Middle frontal gyrus (tissue), 1 donor: ENCODE results near the gene BAIAP3.
"Not testable (repeated sequence)": the region's sequence is repeated elsewhere in the genome, so short reads cannot be mapped to it uniquely, and the experiment has no call there.

Experiments
- DNase-seq: peaks from one replicate; pipeline ENCODE4 v3.0.0-alpha.2; 2015; ENCODE audit warnings: low spot score; ENCODE audit errors: extremely low spot score

BAIAP3 gene

DNA sequence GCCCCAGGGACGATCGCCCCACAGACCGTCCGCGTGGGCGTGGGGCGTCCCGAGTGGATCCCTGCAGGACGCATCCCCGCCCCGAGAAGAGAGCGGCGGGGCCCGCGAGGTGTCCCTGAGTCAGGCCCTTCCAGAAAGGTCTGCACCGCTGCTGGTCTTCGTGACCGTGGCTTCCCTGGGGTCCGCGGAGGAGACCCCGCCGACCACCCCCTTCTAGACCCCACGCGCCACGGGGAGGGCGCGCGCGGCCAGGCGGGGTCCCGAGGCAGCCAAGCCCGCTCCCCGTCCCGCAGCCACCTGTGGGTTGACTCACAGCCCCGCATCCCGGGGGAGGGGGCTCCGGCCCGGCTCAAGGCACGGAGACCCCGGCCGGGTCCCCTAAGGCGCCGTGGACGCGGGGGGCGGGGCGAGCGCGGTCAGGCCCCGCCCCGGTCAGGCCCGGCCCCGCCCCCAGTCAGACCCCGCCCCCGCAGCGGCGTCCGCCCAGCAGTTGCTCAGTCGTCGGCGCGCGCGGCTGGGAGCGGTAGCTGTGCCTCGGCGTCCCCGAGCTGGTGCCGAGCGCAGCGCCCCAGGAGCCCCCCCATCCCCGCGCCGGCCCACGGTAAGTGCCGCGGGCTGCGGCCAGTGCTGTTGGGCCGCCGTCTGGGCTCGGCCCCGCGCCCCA lies at the start of gene BAIAP3:
Gene BAIAP3, plus strand, starts transcription at position 497 of the 664 bp plus-strand sequence. CDS start 4,905 bp downstream, outside the sequence.
- DNase-seq: no peak

GRCh38 chr16:1283996-1284616 lies 49.3 kb upstream of the BAIAP3 start:
- no peak for DNase-seq

DNA sequence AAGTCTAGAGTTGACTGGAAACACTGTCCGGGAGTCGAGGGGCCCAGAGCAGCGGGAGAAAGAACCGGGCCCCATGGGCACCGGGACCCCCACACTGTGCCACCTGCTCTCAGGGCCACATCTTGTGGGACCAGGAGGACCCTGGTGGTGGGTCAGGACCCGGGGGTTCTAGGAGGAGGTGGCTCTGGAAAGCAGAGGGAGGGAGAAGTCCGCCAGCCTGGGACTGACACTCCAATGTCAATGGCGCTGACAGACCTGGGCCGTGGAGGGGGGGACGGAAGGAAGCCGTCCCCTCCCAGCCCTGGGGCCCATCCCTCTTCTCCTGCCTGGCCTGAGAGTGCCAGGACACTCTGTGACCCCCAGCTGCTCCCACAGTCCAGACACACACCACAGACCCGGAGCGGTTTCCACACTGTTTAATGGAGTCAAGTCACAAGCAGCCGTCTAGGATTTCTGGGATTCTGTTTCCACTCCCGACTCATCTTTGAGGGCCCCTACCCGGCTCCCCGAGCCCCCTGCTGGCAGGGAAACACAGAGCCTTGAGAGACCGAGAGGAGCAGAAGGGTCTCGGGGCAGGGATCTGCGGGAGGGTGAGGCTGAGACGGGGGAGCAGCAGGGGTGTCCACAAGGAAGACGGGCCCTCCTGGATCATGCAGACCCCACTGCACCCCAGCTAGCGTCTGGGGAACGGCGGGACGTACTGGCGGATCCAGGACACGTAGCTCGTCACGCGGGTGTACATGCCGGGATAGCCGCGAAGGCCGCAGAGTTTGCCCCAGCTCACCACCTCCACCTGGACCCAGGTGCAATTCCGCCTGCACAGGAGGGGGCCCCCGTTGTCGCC lies 47.6 kb upstream of the BAIAP3 start:
- no peak for DNase-seq

DNA sequence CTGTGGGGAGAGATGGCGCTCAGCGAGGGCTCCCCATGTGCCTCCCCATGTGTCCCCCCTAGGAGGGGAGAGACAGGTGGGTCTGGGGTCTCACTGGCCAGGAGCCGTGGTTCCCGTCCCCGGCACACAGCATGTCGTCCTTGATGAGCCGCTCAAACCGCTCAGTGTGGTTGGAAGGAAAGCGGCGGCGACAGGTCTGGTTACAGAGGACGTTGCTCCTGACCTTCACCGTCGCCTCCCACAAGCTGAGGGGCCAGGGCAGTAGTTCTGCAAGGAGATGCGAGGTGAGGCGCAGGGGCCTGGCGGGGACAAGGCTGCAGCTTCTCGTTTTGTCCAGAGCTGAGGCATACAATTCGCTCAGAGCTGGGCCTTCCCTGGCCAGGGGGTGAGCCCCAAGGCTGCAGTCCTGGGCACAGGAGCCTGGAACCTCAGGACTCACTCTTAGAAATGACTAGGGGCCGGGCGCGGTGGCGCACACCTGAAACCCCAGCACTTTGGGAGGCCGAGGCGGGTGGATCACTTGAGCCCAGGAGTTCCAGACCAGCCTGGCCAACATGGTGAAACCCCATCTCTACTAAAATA lies 46.8 kb upstream of the BAIAP3 start:
- DNase-seq: no peak

GRCh38 chr16:1287982-1288670 lies 45.3 kb upstream of the BAIAP3 start:
- DNase-seq: no peak

- DNase-seq: no peak
Observed at GRCh38 chr16:1288813-1289476, 44.5 kb upstream of the BAIAP3 start.

- DNase-seq: no peak
Observed at GRCh38 chr16:1289477-1289866, 44.0 kb upstream of the BAIAP3 start.

- no peak for DNase-seq
Observed at GRCh38 chr16:1290063-1290501, 43.4 kb upstream of the BAIAP3 start.

DNA sequence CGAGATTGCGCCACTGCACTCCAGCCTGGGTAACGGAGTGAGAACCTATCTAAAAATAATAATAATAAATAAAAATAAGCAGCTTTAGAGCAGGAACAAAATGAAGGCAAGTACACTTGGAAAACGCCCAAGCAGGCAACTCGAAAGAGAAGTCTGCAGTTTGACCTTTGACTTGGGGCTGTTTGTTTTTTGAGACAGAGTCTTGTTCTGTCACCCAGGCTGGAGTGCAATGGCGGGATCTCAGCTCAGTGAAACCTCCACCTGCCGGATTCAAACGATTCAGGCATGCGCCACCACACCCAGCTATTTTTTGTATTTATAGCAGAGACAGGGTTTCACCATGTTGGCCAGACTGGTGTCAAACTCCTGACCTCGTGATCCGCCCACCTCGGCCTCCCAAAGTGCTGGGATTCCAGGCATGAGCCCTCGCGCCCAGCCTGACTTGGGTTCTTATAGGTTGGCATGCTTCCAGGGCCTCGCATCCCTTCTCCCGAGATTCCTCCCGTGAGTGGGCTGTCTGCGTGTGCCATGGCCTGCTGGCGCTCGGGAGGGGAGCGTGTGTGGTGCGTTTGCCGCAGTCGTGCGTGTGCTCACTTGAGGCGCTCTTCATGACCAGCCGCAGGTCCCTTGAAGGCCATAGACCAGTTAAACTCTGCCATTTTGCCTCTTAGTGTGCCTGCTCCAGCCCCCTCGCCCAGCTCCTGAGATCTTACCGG lies 42.4 kb upstream of the BAIAP3 start:
- DNase-seq: no peak

- DNase-seq: no peak
Observed at GRCh38 chr16:1291576-1291974, 41.9 kb upstream of the BAIAP3 start.

DNA sequence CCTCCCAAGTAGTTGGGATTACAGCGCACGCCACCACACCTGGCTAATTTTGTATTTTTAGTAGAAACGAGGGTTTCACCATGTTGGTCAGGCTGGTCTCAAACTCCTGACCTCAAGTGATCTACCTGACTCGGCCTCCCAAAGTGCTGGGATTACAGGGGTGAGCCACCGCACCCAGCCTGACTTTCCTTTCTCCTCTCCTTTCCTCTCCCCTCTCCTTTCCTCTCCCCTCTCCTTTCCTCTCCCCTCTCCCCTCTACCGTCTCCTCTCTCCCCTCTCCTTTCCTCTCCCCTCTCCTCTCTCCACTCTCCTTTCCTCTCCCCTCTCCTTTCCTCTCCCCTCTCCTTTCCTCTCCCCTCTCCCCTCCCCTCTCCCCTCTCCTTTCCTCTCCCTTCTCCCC lies 41.2 kb upstream of the BAIAP3 start:
- DNase-seq: not testable (repeated sequence)

GRCh38 chr16:1292808-1293207 lies 40.6 kb upstream of the BAIAP3 start:
- DNase-seq: not testable (repeated sequence)

DNA sequence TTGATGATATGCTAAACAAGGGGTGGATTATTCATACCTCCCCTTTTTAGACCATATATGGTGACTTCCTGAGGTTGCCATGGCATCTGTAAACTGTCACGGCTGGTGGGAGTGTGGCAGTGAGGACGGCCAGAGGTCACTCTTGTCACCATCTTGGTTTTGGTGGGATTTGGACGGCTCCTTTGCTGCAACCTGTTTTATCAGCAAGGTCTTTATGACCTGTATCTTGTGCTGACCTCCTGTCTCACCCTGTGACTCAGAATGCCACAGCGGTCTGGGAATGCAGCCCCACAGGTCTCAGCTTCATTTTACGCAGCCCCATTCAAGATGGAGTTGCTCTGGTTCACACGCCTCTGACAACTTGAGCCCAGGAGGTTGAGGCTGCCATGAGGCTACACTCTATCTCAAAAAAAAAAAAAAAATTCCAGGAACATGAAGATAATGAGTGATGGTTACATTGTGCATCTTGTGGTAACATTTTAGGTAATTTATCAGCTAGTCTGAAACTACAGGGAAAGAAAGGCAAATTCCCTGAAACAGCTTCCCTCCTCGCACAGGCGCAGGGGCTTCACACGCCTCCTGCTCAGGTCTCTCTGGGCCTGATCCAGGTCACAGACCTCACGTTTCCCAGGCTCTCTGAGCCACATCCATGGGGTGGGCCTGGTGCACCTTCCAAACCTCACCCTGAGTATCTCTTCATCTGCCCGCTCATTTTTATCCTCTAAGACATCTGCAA lies 39.4 kb upstream of the BAIAP3 start:
- DNase-seq: no peak

DNA sequence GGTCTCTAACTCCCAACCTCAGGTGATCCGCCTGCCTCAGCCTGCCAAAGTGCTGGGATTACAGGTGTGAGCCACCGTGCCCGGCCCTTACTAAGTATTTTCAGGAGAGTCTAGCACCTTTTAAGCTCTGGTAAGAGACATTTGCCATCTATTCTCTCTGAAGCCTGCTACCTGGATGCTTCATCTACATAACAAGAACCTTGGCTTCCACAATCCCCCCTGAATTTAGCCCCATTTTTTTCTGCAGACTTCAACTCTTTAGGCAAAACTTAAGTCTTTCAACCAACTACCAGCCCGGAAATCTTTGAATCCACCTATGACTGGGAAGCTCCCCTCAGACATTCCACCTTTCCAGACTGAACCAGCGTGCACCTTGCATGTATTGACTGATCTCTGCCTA lies 38.0 kb upstream of the BAIAP3 start:
- no peak for DNase-seq

GRCh38 chr16:1296688-1297017 lies 36.8 kb upstream of the BAIAP3 start:
- not testable (repeated sequence) for DNase-seq

- DNase-seq: no peak
Observed at GRCh38 chr16:1297018-1297696, 36.3 kb upstream of the BAIAP3 start.

GRCh38 chr16:1298406-1298805 lies 35.0 kb upstream of the BAIAP3 start:
- DNase-seq: no peak

DNA sequence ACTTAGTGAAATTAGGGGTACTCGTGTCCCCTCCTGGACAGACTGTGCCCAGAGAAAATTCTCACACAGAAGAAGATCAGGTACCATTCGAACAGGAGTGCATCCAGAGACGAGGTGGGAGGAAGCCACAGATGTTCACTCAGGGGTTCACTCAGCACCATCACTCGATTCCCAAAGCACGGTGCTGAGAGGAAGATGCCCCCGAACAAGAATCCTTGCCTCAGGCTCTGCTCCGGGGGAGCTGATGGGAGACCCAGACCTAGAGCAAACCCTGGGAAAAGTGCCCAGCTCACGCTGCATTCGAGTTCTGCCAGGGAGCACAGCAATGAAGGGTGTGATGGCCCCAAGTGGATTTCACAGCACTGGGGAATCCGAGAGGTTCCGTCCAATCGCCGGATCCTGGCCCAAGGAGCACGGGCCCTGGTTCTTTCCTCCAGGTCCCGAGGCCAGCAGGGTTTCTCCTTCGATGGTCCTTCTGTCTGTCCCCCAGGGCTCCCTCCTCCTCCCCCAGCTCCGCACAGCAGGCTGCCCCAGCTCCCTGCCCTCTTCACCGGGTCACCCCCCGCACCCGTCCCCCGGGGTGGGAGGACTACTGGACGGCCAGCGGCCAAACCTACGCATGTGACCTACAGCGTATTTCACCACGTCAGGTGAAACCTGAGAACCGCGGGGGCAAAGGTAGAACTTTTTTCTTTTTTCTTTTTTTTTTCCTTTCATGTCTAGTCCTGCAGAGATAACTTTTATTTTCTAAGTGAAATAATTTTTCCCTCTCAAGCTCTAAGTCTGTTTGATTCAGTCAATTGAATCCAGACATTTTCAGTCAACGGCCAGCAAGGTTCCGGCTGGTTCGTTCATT lies 34.2 kb upstream of the BAIAP3 start:
- no peak for DNase-seq
